22Rv1 (cell line): ENCODE results near the gene DVL1.
A peak's percentile ranks its signal among the peaks of the same experiment; 100 is the strongest.

Source experiments
- H3K27ac ChIP-seq: fragments of 450-650 bp; 2 replicates; pipeline ENCODE4 v1.5.1; 2017
- CTCF ChIP-seq: fragments of 450-650 bp; IDR thresholded peaks from 2 replicates; pipeline ENCODE4 v1.5.1; 2017; ENCODE audit warnings: mild to moderate bottlenecking
- ZFX ChIP-seq: fragments of 450-650 bp; IDR thresholded peaks from 2 replicates; pipeline ENCODE4 v1.6.1; 2017; ENCODE audit warnings: antibody characterized with exemption, borderline replicate concordance

The DVL1 gene

GRCh38 chr1:1335283-1335682 is 13.9 kb downstream of the DVL1 start:
- TF ChIP-seq CTCF, result no peak
- no peak for TF ChIP-seq ZFX

DNA sequence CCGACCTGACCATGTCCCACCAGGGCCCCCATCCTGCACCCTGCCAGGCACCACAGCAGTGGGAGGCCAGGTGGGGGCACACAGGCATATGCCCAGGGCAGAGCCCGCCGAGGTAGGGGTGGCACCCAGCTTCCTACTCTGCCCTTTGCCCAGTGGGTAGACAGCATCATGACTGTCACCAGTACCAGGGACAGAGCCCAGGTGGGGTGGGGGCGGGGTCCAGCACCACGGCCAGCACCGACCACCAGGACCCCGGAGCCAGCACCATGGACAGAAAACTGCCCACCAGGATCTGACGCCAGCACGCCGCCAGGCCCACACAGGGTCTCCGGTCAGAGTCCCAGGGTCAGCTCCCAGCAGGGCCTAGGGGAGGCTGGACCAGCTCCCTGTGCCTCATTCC is 14.4 kb downstream of the DVL1 start:
- H3K27ac ChIP-seq, result peak overlapping the region; percentile 75; the same call in 1 of the 2 replicates
- TF ChIP-seq CTCF (no peak), ZFX (no peak)

More at GRCh38 chr1:1335283-1335682, 13.9 kb downstream of the DVL1 start:
- no peak overlapping the region; the same call in 1 of the 2 replicates for H3K27ac ChIP-seq

DNA sequence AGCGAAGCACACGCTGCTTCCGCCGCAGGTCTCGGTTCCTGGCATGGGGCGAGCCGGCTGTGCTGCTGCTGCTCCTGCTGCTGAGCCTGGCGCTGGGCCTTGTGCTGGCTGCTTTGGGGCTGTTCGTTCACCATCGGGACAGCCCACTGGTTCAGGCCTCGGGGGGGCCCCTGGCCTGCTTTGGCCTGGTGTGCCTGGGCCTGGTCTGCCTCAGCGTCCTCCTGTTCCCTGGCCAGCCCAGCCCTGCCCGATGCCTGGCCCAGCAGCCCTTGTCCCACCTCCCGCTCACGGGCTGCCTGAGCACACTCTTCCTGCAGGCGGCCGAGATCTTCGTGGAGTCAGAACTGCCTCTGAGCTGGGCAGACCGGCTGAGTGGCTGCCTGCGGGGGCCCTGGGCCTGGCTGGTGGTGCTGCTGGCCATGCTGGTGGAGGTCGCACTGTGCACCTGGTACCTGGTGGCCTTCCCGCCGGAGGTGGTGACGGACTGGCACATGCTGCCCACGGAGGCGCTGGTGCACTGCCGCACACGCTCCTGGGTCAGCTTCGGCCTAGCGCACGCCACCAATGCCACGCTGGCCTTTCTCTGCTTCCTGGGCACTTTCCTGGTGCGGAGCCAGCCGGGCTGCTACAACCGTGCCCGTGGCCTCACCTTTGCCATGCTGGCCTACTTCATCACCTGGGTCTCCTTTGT is 15.5 kb downstream of the DVL1 start:
- TF ChIP-seq ZFX (no peak), CTCF (no peak)
- peak overlapping the region; percentile 75 for H3K27ac ChIP-seq

GRCh38 chr1:1332774-1333480 is 16.3 kb downstream of the DVL1 start:
- TF ChIP-seq ZFX, result no peak
- TF ChIP-seq CTCF, result no peak
- H3K27ac ChIP-seq, result peak overlapping the region; percentile 75

- no peak for TF ChIP-seq CTCF
- TF ChIP-seq ZFX, result no peak
- H3K27ac ChIP-seq, result peak overlapping the region; percentile 75
Measured at GRCh38 chr1:1332031-1332755, 17.0 kb downstream of the DVL1 start.

DNA sequence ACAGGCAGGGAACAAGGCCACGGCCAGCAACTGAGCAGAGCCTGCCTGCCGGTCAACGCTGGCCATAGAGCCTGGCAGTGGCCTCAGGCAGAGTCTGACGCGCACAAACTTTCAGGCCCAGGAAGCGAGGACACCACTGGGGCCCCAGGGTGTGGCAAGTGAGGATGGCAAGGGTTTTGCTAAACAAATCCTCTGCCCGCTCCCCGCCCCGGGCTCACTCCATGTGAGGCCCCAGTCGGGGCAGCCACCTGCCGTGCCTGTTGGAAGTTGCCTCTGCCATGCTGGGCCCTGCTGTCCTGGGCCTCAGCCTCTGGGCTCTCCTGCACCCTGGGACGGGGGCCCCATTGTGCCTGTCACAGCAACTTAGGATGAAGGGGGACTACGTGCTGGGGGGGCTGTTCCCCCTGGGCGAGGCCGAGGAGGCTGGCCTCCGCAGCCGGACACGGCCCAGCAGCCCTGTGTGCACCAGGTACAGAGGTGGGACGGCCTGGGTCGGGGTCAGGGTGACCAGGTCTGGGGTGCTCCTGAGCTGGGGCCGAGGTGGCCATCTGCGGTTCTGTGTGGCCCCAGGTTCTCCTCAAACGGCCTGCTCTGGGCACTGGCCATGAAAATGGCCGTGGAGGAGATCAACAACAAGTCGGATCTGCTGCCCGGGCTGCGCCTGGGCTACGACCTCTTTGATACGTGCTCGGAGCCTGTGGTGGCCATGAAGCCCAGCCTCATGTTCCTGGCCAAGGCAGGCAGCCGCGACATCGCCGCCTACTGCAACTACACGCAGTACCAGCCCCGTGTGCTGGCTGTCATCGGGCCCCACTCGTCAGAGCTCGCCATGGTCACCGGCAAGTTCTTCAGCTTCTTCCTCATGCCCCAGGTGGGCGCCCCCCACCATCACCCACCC is 17.9 kb downstream of the DVL1 start, which contains the start of gene TAS1R3:
Gene TAS1R3 (plus strand): TSS at position 213 of the 898 bp plus-strand sequence. CDS start 66 bp downstream, at position 279.
- TF ChIP-seq ZFX (no peak), CTCF (peak; percentile 18; the same call in 1 of the 2 replicates)
- peak within 1 kb of the TSS; percentile 75 for H3K27ac ChIP-seq
